Left ventricle myocardium inferior (tissue), 1 donor: ENCODE results near the gene ROBO3. TPM values are rescaled to one million over a fixed set of nuclear protein-coding genes. Genes with fewer than 3 reads are reported as not detected.
A peak's percentile ranks its signal among the peaks of the same experiment; 100 is the strongest.

Source experiments
- DNase-seq: peaks from one replicate; pipeline ENCODE4 v3.0.0-alpha.2; 2020
- H3K27ac ChIP-seq: fragments of 200-600 bp; replicated peaks from 2 replicates; pipeline ENCODE4 v1.8.0; 2021
- H3K27me3 ChIP-seq: fragments of 200-600 bp; 2 replicates; pipeline ENCODE4 v1.8.0; 2021; ENCODE audit warnings: low read depth
- H3K36me3 ChIP-seq: fragments of 200-600 bp; 2 replicates; pipeline ENCODE4 v1.8.0; 2021
- H3K4me1 ChIP-seq: fragments of 200-600 bp; 2 replicates; pipeline ENCODE4 v1.8.0; 2021
- H3K4me3 ChIP-seq: fragments of 200-600 bp; 2 replicates; pipeline ENCODE4 v1.8.0; 2021; ENCODE audit warnings: mild to moderate bottlenecking, moderate library complexity
- H3K9me3 ChIP-seq: fragments of 200-600 bp; replicated peaks from 2 replicates; pipeline ENCODE4 v1.8.0; 2021
- intact Hi-C: fragments of 100-400 bp; cut with micrococcal nuclease; formaldehyde crosslinking; loops from one replicate; pipeline ENCODE4 v1.11.0; 2022
- total RNA-seq: library from RNA; stranded (reverse); fragmentation: NEBNext Ultra II Directional; extraction: Animal tissue kit (Norgen Biotek cat#: 25700); gene quantifications from one replicate; pipeline ENCODE4 v1.2.1, GENCODE V29; 2021
- TF ChIP-seq, protein P1 (sequence below): fragments of 200-600 bp; IDR thresholded peaks from 2 replicates; pipeline ENCODE4 v1.8.0; 2021; ENCODE audit warnings: antibody characterized with exemption, mild to moderate bottlenecking, borderline replicate concordance
- donor health status: DM: no; HTN: yes; CAD: no; lungs with severe emphysema.

The ROBO3 gene
- total RNA-seq, 1 donor from 2014 or later: 3.9 TPM

- peaks cover 41% of the 10 kb centered on the region for H3K4me1 ChIP-seq
These were observed 37.4 kb downstream of the ROBO3 start for GRCh38 chr11:124902616-124903015.

DNA sequence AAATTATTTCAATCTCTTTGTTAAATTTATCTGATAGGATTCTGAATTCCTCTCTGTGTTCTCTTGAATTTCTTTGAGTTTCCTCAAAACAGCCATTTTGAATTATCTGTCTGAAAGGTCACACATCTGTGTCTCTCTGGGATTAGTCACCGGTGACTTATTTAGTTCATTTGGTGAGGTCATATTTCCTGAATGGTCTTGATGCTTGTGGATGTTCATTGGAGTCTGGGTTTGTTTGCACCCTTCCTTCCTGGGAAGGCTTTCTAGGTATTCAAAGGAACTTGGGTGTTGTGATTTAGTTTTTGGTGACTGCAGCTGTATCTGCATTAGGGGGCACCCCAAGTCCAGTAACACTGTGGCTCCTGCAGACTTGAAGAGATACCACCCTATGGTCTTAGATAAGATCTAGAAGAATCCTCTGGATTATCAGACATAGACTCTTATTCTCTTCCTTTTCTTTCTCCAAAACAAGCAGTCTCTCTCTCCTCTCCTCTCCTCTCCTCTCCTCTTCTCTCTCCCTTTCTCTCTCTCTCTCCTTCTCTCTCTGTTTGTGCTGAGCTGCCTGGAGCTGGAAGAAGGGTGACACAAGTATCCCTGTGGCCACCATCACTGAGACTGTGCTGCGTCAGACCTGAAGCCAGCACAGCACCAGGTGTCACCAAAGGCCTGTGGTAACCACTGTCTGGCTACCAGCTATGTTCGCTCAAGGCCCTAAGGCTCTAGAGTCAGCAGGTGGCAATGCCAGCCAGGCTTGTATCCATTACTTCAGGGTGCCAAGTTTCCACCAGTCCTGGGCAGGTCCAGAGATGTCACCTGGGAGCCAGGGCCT lies 50.5 kb downstream of the ROBO3 start:
- Histone ChIP-seq H3K27ac (no peak overlapping the region), H3K4me3 (no peak overlapping the region), H3K27me3 (peaks cover 13% of the 10 kb centered on the region), H3K9me3 (peaks cover 13% of the 10 kb centered on the region), H3K4me1 (peaks cover 6% of the 10 kb centered on the region), H3K36me3 (no peaks in the 10 kb centered on the region)
- DNase-seq: no peak
- TF ChIP-seq, protein P1, sequence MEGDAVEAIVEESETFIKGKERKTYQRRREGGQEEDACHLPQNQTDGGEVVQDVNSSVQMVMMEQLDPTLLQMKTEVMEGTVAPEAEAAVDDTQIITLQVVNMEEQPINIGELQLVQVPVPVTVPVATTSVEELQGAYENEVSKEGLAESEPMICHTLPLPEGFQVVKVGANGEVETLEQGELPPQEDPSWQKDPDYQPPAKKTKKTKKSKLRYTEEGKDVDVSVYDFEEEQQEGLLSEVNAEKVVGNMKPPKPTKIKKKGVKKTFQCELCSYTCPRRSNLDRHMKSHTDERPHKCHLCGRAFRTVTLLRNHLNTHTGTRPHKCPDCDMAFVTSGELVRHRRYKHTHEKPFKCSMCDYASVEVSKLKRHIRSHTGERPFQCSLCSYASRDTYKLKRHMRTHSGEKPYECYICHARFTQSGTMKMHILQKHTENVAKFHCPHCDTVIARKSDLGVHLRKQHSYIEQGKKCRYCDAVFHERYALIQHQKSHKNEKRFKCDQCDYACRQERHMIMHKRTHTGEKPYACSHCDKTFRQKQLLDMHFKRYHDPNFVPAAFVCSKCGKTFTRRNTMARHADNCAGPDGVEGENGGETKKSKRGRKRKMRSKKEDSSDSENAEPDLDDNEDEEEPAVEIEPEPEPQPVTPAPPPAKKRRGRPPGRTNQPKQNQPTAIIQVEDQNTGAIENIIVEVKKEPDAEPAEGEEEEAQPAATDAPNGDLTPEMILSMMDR: no peak
- intact Hi-C loops: no loop called here

More at GRCh38 chr11:124902616-124903015, 37.4 kb downstream of the ROBO3 start:
- H3K27ac ChIP-seq: peak overlapping the region; percentile 89
- TF ChIP-seq, protein P1: no peak
- no peak overlapping the region for H3K4me3 ChIP-seq
- H3K36me3 ChIP-seq: no peaks in the 10 kb centered on the region
- DNase-seq: no peak
- H3K9me3 ChIP-seq: no peaks in the 10 kb centered on the region
- intact Hi-C loops: no loop called here
- peaks cover 14% of the 10 kb centered on the region for H3K27me3 ChIP-seq

- Histone ChIP-seq H3K4me3 (no peak overlapping the region), H3K36me3 (no peaks in the 10 kb centered on the region), H3K9me3 (peaks cover 13% of the 10 kb centered on the region), H3K4me1 (peaks cover 12% of the 10 kb centered on the region), H3K27me3 (peaks cover 18% of the 10 kb centered on the region), H3K27ac (no peak overlapping the region)
- DNase-seq: no peak
- intact Hi-C loops: no loop called here
- TF ChIP-seq, protein P1: no peak
These were observed 51.1 kb downstream of the ROBO3 start for GRCh38 chr11:124916370-124916710.

- H3K4me1 ChIP-seq: peaks cover 17% of the 10 kb centered on the region
- intact Hi-C loops: no loop called here
- H3K9me3 ChIP-seq: peaks cover 10% of the 10 kb centered on the region
- no peak overlapping the region for H3K4me3 ChIP-seq
- no peak overlapping the region for H3K27ac ChIP-seq
- TF ChIP-seq, protein P1: no peak
- DNase-seq: no peak
- H3K36me3 ChIP-seq: no peaks in the 10 kb centered on the region
- peaks cover 26% of the 10 kb centered on the region for H3K27me3 ChIP-seq
These were observed 51.9 kb downstream of the ROBO3 start for GRCh38 chr11:124917115-124917637.

DNA sequence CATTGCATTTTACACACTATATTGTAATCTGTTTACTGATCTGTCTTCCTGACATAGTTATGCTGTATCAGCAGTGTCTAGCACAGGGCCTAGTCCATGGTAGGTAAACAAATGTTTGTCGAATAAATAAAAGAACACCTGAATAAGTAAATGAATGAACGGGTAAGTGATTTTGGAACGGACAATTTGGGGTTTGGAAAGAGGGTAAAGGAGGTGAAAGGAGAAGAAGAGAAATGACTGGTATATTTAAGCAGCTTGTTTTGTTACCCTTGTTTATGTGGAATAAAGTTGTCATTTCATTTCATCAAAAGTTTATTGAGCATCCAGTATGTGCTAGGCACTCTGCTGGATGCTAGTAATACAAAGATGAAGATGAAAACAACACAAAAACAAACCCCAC lies 53.7 kb downstream of the ROBO3 start, which contains the start of gene HEPN1:
Gene HEPN1, plus strand, starts transcription at position 301 of the 400 bp plus-strand sequence.
- peaks cover 30% of the 10 kb centered on the region for H3K27me3 ChIP-seq
- peak within 1 kb of the TSS; percentile 90 for H3K27ac ChIP-seq
- H3K4me3 ChIP-seq: no peak within 1 kb of the TSS
- H3K36me3 ChIP-seq: no peaks in the 10 kb centered on the region
- intact Hi-C loops: no loop called here
- no peak for DNase-seq
- TF ChIP-seq, protein P1: no peak
- H3K4me1 ChIP-seq: peaks cover 17% of the 10 kb centered on the region
- peaks cover under 1% of the 10 kb centered on the region for H3K9me3 ChIP-seq
